Stimulated activated CD8-positive, alpha-beta memory T cell treated with anti-CD3 and anti-CD28 coated beads, Interleukin-4, amount 100 ng/mL, for 1 hour (primary cell): ENCODE data around the gene LY6G6D.

ENCODE experiments used
- DNase-seq, 2 donors: peaks; one replicate each; pipeline ENCODE4 v3.0.0-alpha.2; 2020; ENCODE audit warnings: low read depth in 2 of 2, low spot score in 1 of 2

The LY6G6D gene

DNA sequence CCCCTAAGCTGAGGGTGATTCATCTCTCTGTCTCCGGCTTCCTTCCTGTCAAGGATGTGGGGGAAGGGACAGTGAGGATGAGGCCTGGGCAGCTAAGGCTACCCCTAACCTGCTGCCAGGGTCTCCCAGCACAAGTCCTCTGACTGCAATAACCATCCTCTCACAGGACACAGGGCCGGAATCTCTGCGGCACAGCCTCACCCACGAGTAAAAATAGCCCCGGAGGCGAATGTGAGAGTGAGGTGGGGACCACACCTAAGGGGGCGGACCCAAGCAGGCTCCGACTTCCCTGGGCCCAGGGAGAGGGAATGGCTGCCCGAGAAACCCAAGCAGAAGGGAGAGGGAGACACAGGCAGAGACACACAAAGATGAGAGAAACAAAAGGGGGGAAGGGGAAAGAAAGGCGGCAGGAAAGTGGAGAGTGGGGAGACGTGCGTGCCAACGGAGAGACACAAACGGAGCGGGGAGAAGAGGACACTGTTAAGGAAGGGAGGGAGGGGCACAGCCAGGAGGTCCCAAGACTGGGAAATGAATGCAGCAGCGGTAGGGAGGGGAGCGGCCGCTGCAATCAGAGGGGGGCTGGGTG lies 19.8 kb downstream of the LY6G6D start:
- DNase-seq: peak in 1 of 2 donors; percentile 35

DNA sequence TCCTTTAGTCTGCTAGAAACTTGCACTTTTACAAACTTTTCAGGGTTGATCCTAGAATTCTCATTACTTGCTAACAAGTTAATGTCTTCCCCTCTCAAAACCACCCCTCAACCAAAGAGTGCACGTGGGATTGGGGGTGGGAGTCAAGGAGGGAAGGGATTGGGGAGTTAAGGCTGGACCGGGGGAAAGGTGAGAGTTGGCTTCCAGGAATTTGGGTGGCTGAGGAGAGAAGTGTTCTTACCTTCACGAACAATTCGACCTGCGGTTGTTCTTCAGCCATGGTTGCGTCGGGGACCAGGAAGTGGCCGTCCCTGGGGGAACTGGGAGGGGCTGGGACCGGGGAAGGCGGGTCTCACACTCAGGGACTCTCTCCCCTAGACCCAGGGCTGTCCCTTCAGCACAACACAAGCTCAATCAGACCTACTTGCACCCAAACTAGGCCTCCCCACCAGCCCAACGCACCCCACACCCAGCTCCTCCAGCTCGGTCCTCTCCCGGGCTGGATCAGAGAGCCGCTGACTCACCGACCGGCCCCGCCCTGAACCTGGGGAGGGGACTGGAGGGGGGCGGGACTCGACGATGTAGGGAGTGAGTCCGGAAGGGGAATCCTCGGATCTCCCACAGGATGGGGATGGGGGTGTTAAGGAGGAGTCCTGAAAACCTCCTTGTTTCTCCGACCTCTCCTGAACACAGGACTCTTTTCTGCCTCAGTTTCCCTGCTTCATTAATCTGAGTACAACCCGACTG lies 21.0 kb downstream of the LY6G6D start, which contains the start of gene CLIC1:
Gene CLIC1, minus strand, starts transcription at position 510 of the 747 bp plus-strand sequence. Its CDS starts 230 bp downstream, at position 280.
- peak in 1 of 2 donors; percentile 67 for DNase-seq

DNA sequence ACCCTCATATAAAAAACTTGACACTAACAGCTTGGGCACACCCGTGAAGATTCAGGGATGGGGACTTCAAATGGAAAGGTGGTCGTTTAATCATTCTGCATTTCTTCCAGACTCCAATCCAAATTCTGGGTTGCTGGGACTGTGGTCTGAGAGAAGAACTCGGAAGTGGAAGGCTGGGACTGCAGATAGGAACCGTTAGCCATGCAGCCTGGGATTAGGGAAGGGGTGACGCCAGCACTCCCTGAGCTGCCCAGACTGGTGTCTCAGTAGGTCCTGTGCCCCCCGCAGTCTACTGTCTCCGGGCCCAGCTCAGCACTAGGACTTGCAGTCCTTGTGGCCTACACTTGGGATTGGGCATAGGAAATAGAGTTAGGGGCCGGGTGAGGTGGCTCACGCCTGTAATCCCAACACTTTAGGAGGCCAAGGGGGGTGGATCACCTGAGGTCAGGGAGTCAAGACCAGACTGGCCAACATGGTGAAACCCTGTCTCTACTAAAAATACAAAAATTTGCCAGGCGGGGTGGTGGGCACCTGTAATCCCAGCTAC lies 21.7 kb downstream of the LY6G6D start:
- no peak for DNase-seq

DNA sequence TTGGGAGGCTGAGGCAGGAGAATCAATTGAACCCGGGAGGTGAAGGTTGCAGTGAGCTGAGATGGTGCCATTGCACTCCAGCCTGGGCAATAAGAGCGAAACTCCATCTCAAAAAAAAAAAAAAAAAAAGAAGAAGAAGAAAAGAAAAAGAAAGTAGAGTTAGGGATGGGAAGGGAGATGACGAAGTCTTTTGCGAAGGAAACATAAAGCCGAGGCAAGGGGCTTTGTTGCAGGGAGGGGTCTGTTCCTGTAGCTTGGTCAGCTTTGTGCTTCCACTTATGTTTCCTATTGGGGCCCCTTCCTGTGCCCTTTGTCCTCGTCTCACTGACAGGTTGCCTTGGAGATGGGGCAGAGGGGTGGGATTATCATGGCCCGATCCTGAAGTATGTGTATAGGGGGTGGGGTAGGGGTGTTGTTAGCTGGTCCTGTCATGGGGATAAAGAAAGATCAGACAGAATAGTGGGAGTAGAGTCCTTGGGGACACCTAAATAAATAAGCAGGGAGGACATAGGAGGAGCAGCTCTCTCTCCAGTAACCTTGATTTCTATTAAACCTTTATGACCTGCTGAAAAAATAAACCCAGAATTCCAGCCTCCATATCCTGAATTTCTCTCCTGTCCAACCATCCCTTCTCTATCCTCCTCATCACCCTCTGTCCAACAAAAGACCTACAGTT lies 22.3 kb downstream of the LY6G6D start:
- no peak for DNase-seq

DNA sequence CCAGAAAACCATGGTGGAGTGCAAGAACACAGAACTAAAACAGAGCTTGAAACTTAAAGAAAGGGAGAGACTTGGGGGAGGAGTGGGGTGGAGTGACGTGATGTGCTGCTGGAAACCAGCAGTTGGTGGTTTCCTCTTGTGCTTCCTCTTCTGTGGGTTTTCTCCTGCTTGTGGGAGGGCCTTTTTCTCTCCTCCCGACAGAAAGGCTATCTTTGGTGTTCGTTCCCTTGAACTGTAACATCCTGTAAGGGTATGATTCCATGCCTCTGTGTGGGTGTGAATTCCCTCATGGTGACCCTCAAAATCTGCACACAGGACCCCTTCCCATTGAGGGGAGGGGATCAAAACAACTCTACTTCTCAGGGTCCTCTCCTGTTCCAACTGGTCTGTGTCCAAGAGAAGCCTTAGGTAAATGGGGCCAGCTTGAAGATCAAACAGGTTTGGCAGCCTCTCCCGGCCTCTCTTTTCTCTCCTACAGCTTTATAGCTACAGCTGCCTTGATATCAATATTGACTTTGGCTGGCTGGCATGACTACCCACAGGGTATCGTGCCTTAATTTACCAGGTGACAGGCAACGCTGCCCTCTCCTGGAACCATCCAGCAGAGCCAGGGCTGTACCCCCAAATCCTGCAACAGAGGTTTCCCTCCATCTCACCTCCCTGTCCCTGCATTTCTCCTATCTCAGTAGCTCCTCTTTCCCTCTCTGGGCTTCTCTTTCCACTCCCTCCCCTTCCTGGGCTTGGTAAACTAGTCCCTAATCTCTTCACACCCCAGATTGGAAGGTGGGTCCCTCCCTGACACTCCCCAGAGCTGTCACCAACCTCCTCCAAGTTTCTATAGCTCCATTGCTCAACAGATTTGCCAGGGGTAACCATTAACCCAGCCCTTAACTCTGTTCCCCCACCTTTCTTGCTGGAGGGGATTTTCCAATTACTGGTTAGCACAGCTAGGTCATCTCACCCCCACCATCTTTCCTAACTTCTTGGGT lies 23.1 kb downstream of the LY6G6D start:
- peak in 1 of 2 donors; percentile 29 for DNase-seq

DNA sequence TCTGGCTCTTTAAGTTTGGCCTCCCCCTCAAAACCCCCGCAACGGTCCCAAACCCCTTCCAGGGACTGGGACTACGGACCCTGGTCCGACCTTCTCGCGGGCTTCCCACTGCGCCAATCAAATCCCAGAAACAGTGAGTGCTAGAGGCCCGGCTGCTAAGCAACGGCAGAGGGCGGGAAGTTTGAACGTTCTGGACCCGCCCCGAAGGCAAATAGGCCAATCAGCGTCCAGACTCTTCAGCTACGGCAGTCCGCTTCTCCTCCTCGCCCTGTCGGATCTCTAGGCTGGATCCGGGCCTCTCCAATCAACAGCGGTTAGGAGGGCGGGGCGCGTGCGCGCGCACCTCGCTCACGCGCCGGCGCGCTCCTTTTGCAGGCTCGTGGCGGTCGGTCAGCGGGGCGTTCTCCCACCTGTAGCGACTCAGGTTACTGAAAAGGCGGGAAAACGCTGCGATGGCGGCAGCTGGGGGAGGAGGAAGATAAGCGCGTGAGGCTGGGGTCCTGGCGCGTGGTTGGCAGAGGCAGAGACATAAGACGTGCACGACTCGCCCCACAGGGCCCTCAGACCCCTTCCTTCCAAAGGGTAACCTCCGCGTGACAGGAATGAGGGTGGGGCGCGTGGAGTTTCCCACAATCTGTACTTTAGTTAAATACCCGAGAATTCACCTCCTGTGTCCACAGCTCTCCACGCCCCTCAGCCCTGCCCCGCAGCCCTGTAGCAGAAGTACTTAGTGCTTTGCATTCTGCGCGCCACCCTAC lies 24.7 kb downstream of the LY6G6D start, which contains the start of gene MSH5:
Gene MSH5, plus strand, starts transcription at position 367 of the 758 bp plus-strand sequence. CDS start 462 bp downstream, outside the sequence.
- DNase-seq: peak; percentile 91

DNA sequence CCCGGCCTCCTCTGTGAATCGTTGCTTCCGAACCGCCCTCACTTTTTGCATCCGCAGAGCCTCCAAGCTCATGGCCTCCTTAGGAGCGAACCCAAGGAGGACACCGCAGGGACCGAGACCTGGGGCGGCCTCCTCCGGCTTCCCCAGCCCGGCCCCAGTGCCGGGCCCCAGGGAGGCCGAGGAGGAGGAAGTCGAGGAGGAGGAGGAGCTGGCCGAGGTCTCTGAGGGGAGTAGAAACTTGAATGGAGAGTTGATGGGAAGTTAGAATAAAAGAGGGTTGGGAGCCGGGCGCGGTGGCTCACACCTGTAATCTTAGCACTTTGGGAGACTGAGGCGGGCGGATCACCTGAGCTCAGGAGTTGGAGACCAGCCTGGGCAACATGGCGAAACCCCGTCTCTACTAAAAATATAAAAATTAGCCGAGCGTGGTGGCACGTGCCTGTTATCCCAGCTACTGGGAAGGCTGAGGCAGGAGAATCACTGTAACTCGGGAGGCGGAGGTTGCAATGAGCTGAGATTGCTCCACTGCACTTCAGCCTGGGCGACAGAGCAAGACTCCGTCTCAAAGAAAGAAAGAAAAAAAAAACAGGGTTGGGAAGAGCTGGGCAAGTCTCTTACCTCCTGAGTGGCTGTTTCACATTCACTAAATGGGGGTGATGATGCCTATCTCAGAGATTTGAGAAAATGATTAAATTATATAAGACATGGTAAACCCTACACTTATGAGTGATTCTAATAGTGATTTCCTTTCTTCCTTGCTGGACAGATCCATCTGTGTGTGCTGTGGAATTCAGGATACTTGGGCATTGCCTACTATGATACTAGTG lies 25.5 kb downstream of the LY6G6D start:
- no peak for DNase-seq

DNA sequence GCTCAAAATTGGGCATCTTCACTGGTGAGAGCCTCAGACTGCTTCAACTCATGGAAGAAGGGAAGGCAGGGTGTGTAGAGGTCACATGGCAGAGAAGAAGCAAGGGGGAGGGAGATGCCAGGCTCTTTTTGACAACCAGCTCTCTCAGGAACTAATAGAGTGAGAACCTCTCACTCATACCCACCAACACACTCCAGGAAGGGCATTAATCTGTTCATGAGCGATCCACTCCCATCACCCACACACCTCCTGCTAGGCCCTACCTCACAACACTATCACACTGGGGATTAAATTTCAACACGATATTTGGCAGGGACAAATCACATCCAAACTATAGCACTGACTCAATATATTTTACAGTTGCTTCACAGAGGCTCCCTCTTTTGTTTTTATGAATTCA lies 26.7 kb downstream of the LY6G6D start:
- no peak for DNase-seq

DNA sequence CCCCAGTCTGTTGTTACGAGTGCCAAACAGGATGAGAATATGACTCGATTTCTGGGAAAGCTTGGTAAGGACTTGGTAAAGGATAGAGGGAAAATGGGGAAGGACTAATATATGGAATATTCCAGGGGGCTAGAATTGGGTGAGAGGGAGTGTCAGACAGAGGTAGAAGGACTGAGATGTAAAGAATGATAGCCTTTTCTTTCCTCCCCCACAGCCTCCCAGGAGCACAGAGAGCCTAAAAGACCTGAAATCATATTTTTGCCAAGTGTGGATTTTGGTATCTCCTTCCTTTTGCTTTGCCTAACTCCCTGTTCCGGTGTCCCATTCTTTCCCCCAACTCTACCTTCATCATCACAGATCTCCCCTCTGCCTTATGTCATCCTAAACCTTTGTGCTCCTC lies 27.7 kb downstream of the LY6G6D start:
- DNase-seq: no peak

DNA sequence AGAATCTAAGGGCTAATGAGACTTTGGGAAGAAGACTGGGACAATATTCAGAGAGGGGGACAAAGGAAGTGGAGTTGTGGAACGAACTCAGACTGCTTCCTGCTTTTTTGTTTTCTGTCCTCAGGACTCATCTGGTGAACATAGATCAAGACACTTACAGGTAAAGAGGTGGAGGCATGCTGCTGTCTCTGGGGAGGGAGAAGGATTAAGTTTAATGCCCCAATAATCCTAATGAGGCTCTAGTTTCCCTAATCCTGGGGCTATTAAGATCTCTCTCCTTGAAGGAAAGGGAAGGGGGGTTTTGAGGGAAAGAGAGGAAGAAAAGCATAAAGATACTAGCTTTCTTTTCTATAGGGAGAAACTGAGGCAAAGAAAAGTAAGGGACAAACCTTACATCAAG lies 29.3 kb downstream of the LY6G6D start:
- no peak for DNase-seq

DNA sequence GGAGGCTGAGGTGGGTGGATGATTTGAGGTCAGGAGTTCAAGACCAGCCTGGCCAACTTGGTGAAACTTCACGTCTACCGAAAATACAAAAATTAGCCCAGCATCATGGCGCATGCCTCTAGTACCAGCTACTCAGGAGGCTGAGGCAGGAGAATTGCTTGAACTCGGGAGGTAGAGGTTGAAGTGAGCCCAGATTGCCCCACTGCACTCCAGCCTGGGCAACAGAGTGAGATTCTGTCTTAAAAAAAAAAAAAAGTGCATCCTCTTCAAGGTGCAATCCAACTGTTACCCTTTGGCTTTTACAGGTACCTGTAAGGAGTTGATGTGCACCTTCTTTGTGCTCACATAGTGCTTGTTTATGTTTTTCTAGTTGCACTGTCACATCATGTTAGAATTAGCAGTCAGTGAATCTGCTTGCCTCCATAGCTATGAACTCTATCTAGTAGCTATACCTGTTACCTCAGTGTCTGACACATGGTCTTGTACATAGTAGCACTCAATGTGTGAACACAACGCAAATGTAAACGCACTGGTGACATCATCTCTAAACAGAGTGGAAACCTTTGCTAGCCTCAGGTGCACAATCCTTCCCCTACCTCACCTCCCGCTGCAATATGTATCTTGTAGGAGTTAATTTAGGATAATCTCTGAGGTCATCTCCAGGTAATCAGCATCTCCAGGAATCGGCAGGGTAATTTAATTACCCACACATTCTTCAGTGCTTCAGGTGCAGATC lies 34.3 kb downstream of the LY6G6D start:
- no peak for DNase-seq

DNA sequence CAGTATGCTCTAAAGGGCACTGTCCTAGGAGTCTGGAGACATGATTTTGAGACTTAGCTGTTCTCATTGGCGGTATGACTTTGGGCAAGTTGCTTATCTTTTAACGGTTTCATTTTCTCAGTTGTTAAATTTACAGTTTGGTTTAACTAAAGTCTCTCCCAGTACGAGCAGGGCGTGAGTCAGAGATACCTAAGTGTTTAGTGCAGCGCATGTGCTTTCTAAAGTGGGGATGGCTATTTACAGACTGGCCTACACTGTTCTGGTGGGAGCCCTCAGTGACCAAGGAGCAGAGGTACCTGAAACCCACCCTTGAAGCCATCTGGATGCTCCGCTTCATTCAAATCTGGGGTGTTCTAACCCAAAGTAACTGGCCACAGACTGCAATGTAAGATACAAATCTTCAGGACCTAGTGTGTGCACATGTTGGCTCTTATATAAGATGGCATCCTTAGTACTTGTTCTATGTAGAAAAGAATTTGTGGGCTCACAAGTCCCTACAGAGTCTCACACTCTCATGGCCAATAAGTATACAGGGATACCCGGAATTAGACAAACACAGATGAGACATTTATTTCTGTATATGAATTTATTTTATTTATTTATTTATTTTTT lies 35.4 kb downstream of the LY6G6D start:
- DNase-seq: no peak

DNA sequence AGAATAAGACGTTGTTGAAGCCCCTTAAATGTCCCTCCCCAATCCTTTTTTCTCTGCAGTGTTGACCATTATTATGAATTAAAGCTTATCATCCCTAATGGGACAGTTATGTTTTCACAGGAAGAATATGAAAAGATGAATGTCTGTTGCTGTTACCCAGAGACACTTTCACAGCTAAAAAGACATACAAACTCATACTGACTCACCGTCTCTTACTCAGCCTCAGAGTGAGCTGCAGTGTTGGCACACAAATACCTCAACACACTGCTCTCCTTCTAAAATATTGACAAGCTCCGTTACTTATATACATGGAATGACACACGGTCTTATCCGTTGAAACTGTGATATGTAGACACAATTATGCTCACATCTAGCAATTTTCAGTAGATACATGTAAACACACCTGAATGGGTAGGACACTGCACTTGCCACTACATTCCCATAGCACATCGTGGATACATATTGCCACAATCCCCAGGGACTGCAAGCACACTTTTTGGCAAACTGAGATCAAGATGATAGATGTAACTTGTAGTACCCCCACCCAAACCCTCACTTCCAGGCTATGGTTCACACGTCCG lies 37.7 kb downstream of the LY6G6D start:
- DNase-seq: no peak

DNA sequence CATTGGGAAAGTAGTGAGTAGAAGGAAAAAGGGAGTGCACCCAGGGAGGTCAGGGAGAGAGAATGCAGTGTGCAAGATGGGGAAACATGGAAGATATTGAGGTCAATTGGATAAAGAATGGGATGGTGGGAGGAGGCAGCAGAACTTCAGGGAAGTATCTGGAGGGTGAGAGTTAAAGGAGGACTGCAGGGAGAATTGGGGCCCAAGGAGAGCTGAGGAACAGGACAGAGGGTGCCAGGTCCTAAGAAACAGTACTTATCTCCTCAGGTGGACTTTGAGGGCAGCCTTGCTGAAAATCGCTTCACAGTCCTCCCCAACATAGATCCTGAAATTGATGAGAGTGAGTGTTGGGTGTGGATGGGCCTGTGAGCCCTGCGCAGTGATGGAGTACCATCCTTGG lies 43.1 kb downstream of the LY6G6D start:
- no peak for DNase-seq

DNA sequence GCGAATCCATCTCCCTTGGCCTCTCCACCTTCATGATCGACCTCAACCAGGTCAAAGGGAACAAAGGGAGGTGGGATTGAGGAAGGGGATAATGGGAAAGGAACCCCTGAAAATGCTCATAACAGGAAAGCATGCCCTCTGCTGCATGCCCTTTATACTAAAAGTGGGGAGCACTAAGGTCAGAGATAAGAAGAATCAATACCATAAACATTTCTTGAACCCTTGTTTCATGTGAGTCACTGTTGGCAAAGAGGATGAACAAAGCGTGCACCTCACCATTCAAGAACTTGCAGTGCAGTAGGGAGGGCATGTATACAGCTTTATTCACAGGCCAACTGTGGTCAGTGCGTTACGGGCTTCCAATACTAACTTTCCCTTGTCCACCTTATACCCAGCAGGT lies 45.6 kb downstream of the LY6G6D start:
- no peak for DNase-seq

DNA sequence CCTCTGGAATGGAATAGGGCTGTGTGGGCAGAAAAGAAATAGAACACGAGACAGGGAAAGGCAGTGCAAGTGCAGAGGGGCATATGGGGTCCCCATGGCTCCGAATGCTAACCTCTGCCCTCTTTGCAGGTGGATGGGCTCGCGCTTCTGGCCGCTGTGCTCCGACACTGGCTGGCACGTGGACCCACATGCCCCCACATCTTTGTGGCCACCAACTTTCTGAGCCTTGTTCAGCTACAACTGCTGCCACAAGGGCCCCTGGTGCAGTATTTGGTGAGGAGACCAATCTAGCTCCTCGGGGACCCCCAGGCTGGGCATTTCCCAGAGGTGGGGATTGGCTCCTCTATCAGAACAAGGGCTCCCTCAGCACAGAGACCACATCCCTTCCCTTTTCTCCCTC lies 46.2 kb downstream of the LY6G6D start:
- no peak for DNase-seq

DNA sequence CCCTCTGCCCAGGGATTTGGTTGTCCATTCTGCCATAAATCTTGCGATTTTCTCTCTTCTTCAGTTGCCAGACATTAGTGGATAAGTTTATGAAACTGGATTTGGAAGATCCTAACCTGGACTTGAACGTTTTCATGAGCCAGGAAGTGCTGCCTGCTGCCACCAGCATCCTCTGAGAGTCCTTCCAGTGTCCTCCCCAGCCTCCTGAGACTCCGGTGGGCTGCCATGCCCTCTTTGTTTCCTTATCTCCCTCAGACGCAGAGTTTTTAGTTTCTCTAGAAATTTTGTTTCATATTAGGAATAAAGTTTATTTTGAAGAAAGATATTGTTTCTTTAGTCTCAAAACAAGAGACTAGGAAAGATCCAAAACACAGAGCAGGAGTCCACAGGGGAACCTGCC lies 47.2 kb downstream of the LY6G6D start, which contains the start of gene SAPCD1:
Gene SAPCD1, plus strand, starts transcription at position 301 of the 400 bp plus-strand sequence. CDS start 399 bp downstream, outside the sequence.
- DNase-seq: no peak
